PFSK-1 (cell line): ENCODE results near the gene OLIG1.

Experiments used
- FOXP2 ChIP-seq: optimal IDR thresholded peaks from 2 replicates; pipeline ENCODE3; 2011; ENCODE audit warnings: borderline replicate concordance, control low read depth, inconsistent platforms; ENCODE audit not compliant: insufficient read depth; ENCODE audit errors: extremely low read length, extremely low read depth
- POLR2AphosphoS5 ChIP-seq: IDR thresholded peaks from 2 replicates; pipeline ENCODE4 v1.6.1; 2012; ENCODE audit warnings: low read depth, mild to moderate bottlenecking, control low read depth, low read length, moderate library complexity
- SIN3A ChIP-seq: IDR thresholded peaks from 2 replicates; pipeline ENCODE4 v1.6.1; 2012; ENCODE audit warnings: mild to moderate bottlenecking, low read length, moderate library complexity, borderline replicate concordance; ENCODE audit not compliant: insufficient read depth
- TAF1 ChIP-seq: IDR thresholded peaks from 2 replicates; pipeline ENCODE4 v1.6.1; 2012; ENCODE audit warnings: low read length, control low read depth, borderline replicate concordance; ENCODE audit not compliant: insufficient read depth
- TF ChIP-seq, protein P1 (sequence below), 2 experiments: IDR thresholded peaks; 2 replicates each; pipeline versions ENCODE4 v1.6.1 to v1.8.0; 2011 to 2012; ENCODE audit warnings: low read depth in 2 of 2, low read length in 2 of 2, control low read depth in 1 of 2, inconsistent platforms in 1 of 2, mild to moderate bottlenecking in 1 of 2, moderate library complexity in 1 of 2; ENCODE audit not compliant: insufficient read depth in 1 of 2

DNA sequence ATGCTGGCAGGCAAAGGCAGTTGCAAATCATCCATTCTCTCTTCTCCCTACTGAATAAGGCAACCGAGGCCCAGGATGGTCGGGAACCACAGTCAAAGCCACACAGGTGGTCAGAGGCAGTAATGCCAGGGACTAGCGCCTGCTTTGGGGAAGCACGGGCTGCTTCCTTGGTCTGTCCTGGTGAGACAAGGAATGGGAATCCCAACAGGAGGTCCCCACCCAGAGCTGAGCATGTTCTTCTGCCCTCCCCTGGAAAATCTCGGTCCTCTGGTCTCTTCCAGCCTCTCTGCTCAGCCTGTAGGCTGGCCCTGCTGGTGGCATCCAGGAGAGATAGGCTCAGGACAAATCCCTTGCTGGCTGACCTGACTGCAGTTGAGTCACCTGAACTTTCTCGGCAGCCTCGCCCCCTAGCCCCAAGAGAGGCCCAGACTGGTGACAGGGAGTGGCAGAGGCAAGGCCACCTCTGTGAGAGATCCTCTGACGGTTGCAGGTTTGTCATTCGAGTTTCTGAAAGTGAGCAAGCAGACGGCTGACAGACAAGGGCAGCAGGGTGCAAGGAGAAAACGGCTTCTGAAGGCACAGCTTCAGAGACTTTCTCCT is 5.8 kb downstream of the OLIG1 start:
- no peak for TF ChIP-seq SIN3A
- TF ChIP-seq TAF1 = no peak
- TF ChIP-seq POLR2AphosphoS5 = no peak
- TF ChIP-seq, protein P1, sequence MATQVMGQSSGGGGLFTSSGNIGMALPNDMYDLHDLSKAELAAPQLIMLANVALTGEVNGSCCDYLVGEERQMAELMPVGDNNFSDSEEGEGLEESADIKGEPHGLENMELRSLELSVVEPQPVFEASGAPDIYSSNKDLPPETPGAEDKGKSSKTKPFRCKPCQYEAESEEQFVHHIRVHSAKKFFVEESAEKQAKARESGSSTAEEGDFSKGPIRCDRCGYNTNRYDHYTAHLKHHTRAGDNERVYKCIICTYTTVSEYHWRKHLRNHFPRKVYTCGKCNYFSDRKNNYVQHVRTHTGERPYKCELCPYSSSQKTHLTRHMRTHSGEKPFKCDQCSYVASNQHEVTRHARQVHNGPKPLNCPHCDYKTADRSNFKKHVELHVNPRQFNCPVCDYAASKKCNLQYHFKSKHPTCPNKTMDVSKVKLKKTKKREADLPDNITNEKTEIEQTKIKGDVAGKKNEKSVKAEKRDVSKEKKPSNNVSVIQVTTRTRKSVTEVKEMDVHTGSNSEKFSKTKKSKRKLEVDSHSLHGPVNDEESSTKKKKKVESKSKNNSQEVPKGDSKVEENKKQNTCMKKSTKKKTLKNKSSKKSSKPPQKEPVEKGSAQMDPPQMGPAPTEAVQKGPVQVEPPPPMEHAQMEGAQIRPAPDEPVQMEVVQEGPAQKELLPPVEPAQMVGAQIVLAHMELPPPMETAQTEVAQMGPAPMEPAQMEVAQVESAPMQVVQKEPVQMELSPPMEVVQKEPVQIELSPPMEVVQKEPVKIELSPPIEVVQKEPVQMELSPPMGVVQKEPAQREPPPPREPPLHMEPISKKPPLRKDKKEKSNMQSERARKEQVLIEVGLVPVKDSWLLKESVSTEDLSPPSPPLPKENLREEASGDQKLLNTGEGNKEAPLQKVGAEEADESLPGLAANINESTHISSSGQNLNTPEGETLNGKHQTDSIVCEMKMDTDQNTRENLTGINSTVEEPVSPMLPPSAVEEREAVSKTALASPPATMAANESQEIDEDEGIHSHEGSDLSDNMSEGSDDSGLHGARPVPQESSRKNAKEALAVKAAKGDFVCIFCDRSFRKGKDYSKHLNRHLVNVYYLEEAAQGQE (IDR thresholded peaks at IDR 0.05; ENCODE audit: insufficient read depth in 1 of 2, low read depth in 2 of 2, low read length in 2 of 2) = no peak
- no peak for TF ChIP-seq FOXP2
